ENCODE data around the gene LRP2BP. TPM values are rescaled to one million over a fixed set of nuclear protein-coding genes. Genes with fewer than 3 reads are reported as not detected.

Gene LRP2BP
- total and polyA plus RNA-seq, 2 of the 4 experiments (the other 2 are of a cell fraction) = 0.10 to 0.18 TPM

DNA sequence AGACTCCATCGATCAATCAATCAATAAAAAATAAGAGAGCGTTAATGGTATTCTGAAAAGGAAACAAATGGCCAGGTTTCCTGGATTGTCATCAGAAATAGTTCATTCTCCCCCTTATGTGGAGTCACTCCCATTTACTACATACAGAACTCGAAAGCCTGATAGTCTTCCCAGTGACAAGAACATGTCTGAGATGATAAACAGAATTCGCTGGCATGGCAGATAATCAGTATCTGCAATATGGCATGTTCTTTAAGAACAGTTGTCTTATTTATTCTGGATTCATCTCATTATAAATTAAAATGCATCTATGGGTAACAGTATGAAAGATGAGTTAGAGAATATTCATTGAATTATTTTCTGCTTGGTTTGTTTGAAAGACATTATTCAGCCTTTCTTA, 61.4 kb downstream of the LRP2BP start:
- Histone ChIP-seq H4K20me1 (ENCODE audit: insufficient read depth, low read length) (no peaks in the 10 kb centered on the region), H3K23ac (ENCODE audit: low read depth, low read length) (no peak overlapping the region), H4K5ac (ENCODE audit: low read depth, low read length) (no peak overlapping the region), H2AK9ac (replicated peaks; ENCODE audit: low read depth, low read length, poor library complexity) (no peak overlapping the region), H3K14ac (replicated peaks; ENCODE audit: low read depth, low read length) (no peak overlapping the region), H3K27me3 (ENCODE audit: control insufficient read depth, insufficient read depth, low read length) (no peaks in the 10 kb centered on the region), H3K56ac (ENCODE audit: extremely low read depth, insufficient read depth, low read length) (no peak overlapping the region), H3K18ac (ENCODE audit: low read depth, low read length) (no peak overlapping the region), H2AK5ac (ENCODE audit: low read depth, low read length) (no peak overlapping the region), H2BK120ac (ENCODE audit: low read depth, low read length) (no peak overlapping the region), H4K91ac (ENCODE audit: insufficient read depth, low read depth, low read length) (no peak overlapping the region), H3K9ac (ENCODE audit: low read depth, low read length) (no peak overlapping the region), H3K79me1 (ENCODE audit: low read depth in 1 of 2, low read length in 2 of 2) (no peaks in the 10 kb centered on the region; a peak in 1 of 4 replicates), H2AFZ (replicated peaks; ENCODE audit: low read length, poor library complexity) (no peak overlapping the region), H2BK5ac (ENCODE audit: low read depth, low read length, poor library complexity, severe bottlenecking) (no peak overlapping the region), H3K4me3 (ENCODE audit: insufficient read depth, low read depth, low read length) (no peak overlapping the region), H3K36me3 (ENCODE audit: control insufficient read depth, insufficient read depth, low read length) (peaks cover 5% of the 10 kb centered on the region; the same call in 1 of the 2 replicates), H2BK20ac (ENCODE audit: low read depth, low read length) (no peak overlapping the region), H3K9me1 (ENCODE audit: insufficient read depth, low read length) (no peaks in the 10 kb centered on the region), H3K4ac (ENCODE audit: low read depth, low read length) (no peak overlapping the region), H3K4me2 (ENCODE audit: low read depth, low read length) (no peak overlapping the region), H2BK15ac (ENCODE audit: low read depth, low read length) (no peak overlapping the region), H3K27ac (ENCODE audit: insufficient read depth, low read length) (no peak overlapping the region), H3K4me1 (ENCODE audit: control insufficient read depth, insufficient read depth, low read length) (no peaks in the 10 kb centered on the region), H3K9me3 (ENCODE audit: control insufficient read depth, insufficient read depth, low read length) (peaks cover 5% of the 10 kb centered on the region), H4K8ac (ENCODE audit: low read depth in 2 of 2, low read length in 2 of 2) (no peak overlapping the region; a peak in 1 of 4 replicates)
- no CpG with 5 or more reads among the region's 4 CpGs for WGBS, 2 experiments (ENCODE audit: extremely low coverage in 2 of 2, insufficient read length in 1 of 2)
- no peak for TF ChIP-seq NFE2L2 (IDR thresholded peaks at IDR 0.05; ENCODE audit: low read depth, low read length)
- TF ChIP-seq SMC3 (IDR thresholded peaks at IDR 0.05; ENCODE audit: low read depth, low read length) = no peak
- no peak for TF ChIP-seq MXI1 (IDR thresholded peaks at IDR 0.05; ENCODE audit: borderline replicate concordance, low read depth, low read length)
- TF ChIP-seq RAD21 (IDR thresholded peaks at IDR 0.05; ENCODE audit: low read length) = no peak
- TF ChIP-seq, protein P1, sequence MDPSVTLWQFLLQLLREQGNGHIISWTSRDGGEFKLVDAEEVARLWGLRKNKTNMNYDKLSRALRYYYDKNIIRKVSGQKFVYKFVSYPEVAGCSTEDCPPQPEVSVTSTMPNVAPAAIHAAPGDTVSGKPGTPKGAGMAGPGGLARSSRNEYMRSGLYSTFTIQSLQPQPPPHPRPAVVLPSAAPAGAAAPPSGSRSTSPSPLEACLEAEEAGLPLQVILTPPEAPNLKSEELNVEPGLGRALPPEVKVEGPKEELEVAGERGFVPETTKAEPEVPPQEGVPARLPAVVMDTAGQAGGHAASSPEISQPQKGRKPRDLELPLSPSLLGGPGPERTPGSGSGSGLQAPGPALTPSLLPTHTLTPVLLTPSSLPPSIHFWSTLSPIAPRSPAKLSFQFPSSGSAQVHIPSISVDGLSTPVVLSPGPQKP (IDR thresholded peaks at IDR 0.05; ENCODE audit: borderline replicate concordance, low read depth, low read length) = no peak
- no peak for TF ChIP-seq RFX5 (IDR thresholded peaks at IDR 0.05; ENCODE audit: low read depth, low read length)
- dilution Hi-C loops (cut with HindIII; ENCODE audit: low sequenced_read_pairs, unreplicated experiment) = no loop called here
- intact Hi-C loops (cut with micrococcal nuclease) = no loop called here
- POLR2A ChIA-PET (ENCODE audit: unreplicated experiment) = no interaction called here
- CTCF ChIA-PET = no interaction called here
- in situ Hi-C loops (cut with MboI; ENCODE audit: low sequenced_read_pairs) = no loop called here
- ATAC-seq (ENCODE audit: low read depth) = no peak
- BruUV-seq (replicated peaks) = no TSS peak
- DNase-seq = no peak

Measured in IMR-90 (cell line).